ENCODE measurements around the gene MYO3B.

MYO3B gene

DNA sequence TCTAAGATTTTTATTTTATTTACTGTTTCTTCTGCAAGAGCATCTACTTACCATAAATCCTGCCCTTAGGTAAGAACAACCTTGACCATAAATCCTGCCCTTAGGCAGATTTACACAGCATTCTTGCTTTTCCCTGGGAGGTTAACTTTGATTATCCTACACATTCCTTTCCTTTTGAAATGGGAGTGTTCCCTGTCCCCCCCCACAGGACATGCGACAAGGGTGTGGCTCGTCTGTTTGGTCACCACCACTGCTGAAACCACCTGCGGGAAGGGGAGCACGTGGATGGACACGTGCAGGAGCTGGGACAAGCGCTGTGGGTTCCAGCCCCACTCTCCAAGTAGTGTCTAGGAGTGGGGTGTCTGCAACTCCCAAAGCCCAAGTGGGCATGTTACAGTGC is 297.9 kb downstream of the MYO3B start:
- no peak for DNase-seq (ENCODE audit: low spot score)

- DNase-seq (ENCODE audit: low spot score), result no peak
These were observed 299.7 kb downstream of the MYO3B start for GRCh38 chr2:170477630-170478029.

- DNase-seq (ENCODE audit: low spot score), result no peak
These were observed 303.3 kb downstream of the MYO3B start for GRCh38 chr2:170481201-170481600.

GRCh38 chr2:170484552-170484951 is 306.6 kb downstream of the MYO3B start:
- no peak for DNase-seq (ENCODE audit: low spot score)

GRCh38 chr2:170485254-170486026 is 307.5 kb downstream of the MYO3B start:
- no peak for DNase-seq (ENCODE audit: low spot score)

GRCh38 chr2:170486730-170487129 is 308.8 kb downstream of the MYO3B start:
- no peak for DNase-seq (ENCODE audit: low spot score)

DNA sequence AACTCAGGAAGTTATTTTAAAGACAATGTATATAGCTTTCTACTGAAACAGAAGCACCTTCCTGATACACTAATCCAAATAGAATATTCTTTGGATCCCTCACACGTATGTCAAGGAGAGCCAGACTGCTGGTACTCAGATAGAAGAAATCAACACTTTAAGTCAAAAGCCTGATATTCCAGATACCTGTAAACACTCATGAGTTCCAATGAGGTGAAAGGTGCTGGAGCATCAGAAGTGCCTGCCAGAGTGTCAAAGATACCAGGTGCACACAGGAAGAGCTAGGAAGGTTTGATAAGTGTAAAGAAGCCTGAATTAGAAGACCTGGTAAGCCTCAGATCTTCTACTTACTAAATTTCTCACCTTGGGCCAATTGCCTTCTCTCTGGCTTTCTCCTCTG is 310.9 kb downstream of the MYO3B start:
- DNase-seq (ENCODE audit: low spot score), result no peak

DNA sequence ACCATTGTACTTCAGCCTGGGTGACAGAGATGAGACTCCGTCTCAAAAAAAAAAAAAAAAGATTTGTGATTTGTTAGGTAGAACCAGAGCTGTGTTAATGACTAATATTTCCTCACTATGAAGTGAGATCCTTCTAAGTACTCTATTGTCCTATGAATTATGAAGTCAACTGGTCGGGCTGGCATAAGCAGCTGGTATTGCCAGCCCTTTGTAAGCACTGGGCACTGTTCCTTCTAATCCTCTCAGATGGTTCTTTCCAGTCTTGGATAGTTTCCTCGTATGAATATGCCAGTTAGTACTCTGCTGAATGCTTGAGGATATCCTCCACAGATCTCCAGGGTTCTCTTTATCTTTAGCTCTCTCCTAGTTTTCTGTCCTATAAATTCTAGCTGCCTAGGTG is 314.1 kb downstream of the MYO3B start:
- no peak for DNase-seq (ENCODE audit: low spot score)

GRCh38 chr2:170493426-170494097 is 315.6 kb downstream of the MYO3B start:
- no peak for DNase-seq (ENCODE audit: low spot score)

GRCh38 chr2:170495896-170496295 is 317.9 kb downstream of the MYO3B start:
- DNase-seq (ENCODE audit: low spot score), result no peak

GRCh38 chr2:170498619-170499018 is 320.7 kb downstream of the MYO3B start:
- no peak for DNase-seq (ENCODE audit: low spot score)

DNA sequence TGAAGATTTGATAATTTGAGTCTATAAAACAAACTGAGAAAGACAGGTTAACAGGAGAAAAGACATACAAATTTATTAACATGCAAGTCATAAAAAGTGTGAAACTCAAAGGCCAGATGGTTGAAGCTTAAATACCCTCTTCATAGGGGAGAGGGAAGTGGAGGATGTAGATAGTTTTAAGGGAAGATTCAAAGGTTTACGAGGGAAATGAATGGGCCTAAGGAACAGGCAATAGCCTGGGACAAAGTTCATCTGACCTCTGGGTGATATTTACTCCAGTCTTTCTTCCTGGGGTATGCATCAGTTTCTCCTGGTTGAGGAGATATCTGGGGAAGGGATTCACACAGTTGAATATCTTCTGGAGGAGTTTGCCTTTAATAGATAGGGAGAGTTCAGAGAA is 322.2 kb downstream of the MYO3B start:
- no peak for DNase-seq (ENCODE audit: low spot score)

DNA sequence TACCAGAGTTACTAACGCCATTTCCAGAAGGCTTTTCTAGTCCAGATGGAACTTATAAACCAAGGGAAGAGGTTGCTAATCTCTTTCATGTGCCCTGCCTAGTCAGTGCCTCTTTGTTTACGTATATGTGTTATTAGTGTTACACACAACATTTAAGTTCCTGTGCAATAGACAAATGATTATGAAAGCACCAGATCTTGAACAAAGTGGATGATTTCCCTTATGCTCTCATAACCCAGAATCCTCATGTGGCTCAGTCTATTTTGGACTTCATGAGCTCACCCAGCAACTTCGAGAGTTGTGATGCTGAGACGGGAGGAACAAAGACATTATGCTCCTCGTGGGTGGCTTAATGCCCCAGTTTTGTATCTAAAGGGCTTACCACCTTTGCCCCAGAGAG is 322.8 kb downstream of the MYO3B start:
- DNase-seq (ENCODE audit: low spot score), result no peak

- DNase-seq (ENCODE audit: low spot score), result no peak
These were observed 323.6 kb downstream of the MYO3B start for GRCh38 chr2:170501421-170502043.

GRCh38 chr2:170502361-170503130 is 324.6 kb downstream of the MYO3B start:
- DNase-seq (ENCODE audit: low spot score), result no peak

DNA sequence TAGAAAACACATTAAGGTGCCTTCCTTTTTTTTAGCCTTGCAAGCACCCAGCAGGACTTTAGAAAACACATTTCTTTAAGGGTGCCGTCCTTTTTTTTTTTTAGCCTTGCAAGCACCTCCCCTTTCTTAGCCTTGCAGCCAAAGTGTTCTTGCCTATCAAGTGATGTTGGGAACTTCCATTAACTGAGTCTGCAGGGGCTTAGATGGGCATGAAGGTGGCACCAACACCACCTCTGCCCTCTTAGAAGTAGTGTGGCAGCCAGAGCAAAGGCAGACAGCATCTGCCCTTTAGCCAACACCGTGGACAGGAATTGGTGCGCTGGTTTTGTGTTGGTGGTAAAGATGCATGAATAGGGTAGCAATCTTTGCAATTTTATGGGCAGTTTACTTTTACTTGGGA is 325.6 kb downstream of the MYO3B start:
- no peak for DNase-seq (ENCODE audit: low spot score)

DNA sequence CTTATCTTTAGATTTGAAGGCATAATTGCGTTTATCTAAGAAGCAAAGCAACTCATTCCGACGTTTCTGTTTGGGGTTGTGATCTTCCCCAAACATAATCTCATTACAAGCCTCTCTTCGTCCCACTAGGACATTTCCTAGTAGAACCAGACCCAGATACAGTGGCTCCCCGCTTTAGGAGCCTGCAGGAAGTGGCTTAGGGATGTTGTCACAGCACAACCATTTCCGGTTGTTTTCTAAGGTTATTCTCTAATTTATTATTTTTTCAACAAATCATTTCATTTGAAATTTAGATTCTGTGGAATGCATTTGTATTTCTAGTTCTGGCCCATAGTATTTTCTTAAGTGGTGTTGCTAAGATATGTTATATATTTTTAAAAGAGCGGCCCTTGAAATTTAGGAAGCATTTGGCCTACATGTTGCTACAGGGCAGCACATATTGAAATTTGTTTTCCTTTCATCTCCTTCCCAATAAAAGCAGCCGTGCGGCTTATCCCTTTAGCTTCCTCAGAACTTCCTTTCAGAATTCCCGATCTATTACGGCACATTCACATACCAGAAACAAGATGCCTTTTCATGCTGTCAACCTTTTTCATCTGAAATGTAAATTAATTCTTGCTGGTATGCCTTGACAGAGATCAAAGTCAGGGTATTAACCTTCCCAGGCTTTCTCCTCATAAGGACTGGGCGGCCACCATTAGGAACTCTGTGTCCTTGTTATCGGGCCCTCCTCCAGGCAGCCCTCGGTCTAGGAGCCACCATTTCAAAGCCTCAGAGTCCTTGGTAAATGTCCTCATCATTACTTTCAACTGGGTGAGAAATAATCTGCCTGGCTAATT is 326.2 kb downstream of the MYO3B start:
- DNase-seq (ENCODE audit: low spot score), result no peak

DNA sequence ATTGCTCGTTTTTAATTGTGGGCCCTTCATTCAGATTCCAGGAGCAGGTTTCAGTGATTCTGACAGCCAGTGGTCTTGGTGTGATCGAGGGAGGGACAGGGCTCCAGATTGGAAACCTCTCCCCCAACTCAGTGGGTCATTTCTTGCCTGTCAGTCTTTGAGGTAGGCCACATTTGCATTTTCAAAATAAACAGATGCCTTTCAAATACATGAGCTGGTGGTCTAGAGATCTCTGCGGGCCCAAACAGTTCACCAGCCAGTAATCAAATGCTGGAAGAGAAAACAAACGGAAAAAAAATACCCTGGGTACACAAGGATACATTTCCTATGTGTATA is 326.8 kb downstream of the MYO3B start:
- DNase-seq (ENCODE audit: low spot score), result no peak

DNA sequence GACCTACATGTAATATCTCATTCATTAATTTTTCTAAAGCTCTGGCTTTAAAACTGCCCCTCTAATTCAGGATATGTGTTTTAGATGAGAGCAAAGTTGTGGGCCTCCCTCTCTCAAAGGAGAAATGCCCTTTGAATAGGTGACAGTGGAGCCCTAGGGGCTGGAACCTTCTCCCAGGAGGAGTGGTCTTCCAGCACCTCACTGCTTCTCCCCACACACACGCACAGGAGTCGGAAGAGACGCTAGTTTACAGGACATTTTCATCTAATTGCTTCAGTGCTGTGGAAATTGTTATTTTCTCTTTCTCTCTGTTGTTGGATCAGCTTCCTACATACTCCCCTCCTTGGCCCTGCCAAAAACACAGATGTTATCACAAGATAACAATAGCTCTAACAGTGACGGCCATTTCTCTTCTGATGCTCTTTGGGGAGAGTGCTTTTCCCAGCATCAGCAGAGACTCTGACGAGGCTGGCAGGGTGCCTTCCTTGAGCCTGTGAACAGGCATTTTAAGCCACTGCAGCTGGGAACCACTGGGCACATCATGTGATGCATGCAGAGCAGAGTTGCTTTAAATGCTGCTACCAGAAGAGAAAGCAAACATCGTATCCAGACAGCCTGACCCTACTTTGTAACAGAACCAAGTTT is 327.8 kb downstream of the MYO3B start:
- DNase-seq (ENCODE audit: low spot score), result no peak

DNA sequence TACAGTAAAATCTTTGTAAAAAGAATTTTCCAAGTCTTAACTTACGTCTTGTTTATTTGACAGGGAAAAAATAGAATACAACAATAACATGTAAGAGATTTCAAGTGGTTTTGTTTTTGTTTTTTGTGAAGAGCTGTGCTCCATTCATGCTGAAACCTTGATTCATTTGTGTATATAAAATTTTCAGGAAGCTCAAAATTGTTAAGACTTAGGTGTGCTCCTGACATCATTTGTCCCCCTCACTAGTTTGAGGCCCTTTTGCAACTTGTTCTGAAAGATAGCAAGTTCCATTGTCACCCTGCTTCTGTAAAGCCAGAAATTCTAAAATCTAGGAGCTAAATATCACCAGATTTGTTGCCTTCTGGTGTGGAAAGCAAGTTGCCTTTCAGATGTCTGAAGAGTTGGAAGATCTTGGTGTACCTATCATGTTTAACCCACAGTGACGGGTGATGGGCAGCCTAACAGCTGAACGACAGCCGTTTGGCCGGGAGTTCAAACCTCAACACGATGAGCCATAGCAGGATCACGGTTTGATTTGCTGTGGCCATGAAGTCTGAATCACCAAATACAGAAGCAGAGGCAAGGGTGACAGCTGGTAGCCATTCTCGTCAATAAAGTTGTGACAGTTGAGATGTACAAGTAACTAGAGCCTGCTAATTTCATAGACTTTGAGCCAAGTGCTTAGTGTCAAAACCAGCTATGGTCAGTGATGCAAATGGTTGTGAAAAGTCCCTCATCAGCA is 331.7 kb downstream of the MYO3B start:
- no peak for DNase-seq (ENCODE audit: low spot score)

- DNase-seq (ENCODE audit: low spot score), result no peak
These were observed 334.3 kb downstream of the MYO3B start for GRCh38 chr2:170512266-170512665.
